HL-60 (cell line): ENCODE measurements around the gene XRCC5.
A peak's percentile ranks its signal among the peaks of the same experiment; 100 is the strongest.

Source experiments
- DNase-seq, 2 experiments: peaks; one replicate each; pipeline ENCODE4 v3.0.0-alpha.2; 2010 to 2020; ENCODE audit warnings: low read depth in 1 of 2, low spot score in 1 of 2
- H3K27ac ChIP-seq: fragments of 250-450 bp; sonication (Bioruptor Pico); replicated peaks from 2 replicates; pipeline ENCODE4 v1.5.1; 2020; ENCODE audit warnings: mild to moderate bottlenecking, moderate library complexity
- H3K27me3 ChIP-seq: fragments of 250-450 bp; sonication (Bioruptor Pico); 2 replicates; pipeline ENCODE4 v1.5.1; 2021; ENCODE audit warnings: mild to moderate bottlenecking, moderate library complexity; ENCODE audit not compliant: insufficient read depth, poor library complexity, severe bottlenecking
- H3K4me3 ChIP-seq: replicated peaks from 2 replicates; pipeline ENCODE4 v1.5.1; 2011; ENCODE audit warnings: mild to moderate bottlenecking, control low read depth, low read length; ENCODE audit not compliant: insufficient read depth
- GABPA ChIP-seq: IDR thresholded peaks from 2 replicates; pipeline ENCODE4 v1.6.1; 2012; ENCODE audit warnings: low read depth
- POLR2AphosphoS5 ChIP-seq: IDR thresholded peaks from 2 replicates; pipeline ENCODE4 v1.6.1; 2012; ENCODE audit warnings: low read depth
- SPI1 ChIP-seq: IDR thresholded peaks from 2 replicates; pipeline ENCODE4 v1.6.1; 2012; ENCODE audit warnings: low read depth, mild to moderate bottlenecking, borderline replicate concordance
- TF ChIP-seq, protein P1 (sequence below): IDR thresholded peaks from one replicate; pipeline ENCODE4 v1.5.1; 2011; ENCODE audit warnings: low read length, control low read depth, inconsistent platforms; ENCODE audit not compliant: insufficient read depth
- TF ChIP-seq, protein P2 (sequence below): IDR thresholded peaks from 2 replicates; pipeline ENCODE4 v1.6.1; 2012; ENCODE audit warnings: low read depth; ENCODE audit not compliant: insufficient replicate concordance

XRCC5 gene

DNA sequence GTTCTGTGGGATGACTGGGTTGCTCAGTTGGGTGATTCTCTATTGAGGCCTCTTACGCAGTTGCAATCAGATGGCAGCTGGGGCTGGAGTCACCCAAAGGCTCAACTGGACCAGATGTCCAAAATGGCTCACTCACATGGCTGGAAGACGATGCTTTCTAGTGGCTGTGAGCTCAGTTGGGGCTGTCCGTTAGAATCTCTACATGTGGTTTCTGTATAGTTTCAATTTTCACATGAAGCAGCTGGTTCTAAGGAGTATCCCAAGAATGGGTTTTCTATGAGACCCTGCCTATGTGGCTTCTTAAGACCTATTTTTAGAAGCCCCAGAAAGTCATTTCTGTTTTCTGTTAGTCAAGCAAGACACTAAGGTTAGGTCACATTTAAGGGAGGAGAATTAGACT is 4.4 kb downstream of the XRCC5 start:
- H3K27me3 ChIP-seq: no peaks in the 10 kb centered on the region
- H3K27ac ChIP-seq: no peak overlapping the region
- no peak for DNase-seq
- TF ChIP-seq, protein P1, sequence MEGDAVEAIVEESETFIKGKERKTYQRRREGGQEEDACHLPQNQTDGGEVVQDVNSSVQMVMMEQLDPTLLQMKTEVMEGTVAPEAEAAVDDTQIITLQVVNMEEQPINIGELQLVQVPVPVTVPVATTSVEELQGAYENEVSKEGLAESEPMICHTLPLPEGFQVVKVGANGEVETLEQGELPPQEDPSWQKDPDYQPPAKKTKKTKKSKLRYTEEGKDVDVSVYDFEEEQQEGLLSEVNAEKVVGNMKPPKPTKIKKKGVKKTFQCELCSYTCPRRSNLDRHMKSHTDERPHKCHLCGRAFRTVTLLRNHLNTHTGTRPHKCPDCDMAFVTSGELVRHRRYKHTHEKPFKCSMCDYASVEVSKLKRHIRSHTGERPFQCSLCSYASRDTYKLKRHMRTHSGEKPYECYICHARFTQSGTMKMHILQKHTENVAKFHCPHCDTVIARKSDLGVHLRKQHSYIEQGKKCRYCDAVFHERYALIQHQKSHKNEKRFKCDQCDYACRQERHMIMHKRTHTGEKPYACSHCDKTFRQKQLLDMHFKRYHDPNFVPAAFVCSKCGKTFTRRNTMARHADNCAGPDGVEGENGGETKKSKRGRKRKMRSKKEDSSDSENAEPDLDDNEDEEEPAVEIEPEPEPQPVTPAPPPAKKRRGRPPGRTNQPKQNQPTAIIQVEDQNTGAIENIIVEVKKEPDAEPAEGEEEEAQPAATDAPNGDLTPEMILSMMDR: no peak
- TF ChIP-seq POLR2AphosphoS5 (no peak), GABPA (no peak), SPI1 (no peak)
- TF ChIP-seq, protein P2, sequence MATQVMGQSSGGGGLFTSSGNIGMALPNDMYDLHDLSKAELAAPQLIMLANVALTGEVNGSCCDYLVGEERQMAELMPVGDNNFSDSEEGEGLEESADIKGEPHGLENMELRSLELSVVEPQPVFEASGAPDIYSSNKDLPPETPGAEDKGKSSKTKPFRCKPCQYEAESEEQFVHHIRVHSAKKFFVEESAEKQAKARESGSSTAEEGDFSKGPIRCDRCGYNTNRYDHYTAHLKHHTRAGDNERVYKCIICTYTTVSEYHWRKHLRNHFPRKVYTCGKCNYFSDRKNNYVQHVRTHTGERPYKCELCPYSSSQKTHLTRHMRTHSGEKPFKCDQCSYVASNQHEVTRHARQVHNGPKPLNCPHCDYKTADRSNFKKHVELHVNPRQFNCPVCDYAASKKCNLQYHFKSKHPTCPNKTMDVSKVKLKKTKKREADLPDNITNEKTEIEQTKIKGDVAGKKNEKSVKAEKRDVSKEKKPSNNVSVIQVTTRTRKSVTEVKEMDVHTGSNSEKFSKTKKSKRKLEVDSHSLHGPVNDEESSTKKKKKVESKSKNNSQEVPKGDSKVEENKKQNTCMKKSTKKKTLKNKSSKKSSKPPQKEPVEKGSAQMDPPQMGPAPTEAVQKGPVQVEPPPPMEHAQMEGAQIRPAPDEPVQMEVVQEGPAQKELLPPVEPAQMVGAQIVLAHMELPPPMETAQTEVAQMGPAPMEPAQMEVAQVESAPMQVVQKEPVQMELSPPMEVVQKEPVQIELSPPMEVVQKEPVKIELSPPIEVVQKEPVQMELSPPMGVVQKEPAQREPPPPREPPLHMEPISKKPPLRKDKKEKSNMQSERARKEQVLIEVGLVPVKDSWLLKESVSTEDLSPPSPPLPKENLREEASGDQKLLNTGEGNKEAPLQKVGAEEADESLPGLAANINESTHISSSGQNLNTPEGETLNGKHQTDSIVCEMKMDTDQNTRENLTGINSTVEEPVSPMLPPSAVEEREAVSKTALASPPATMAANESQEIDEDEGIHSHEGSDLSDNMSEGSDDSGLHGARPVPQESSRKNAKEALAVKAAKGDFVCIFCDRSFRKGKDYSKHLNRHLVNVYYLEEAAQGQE: no peak
- H3K4me3 ChIP-seq: no peak overlapping the region

DNA sequence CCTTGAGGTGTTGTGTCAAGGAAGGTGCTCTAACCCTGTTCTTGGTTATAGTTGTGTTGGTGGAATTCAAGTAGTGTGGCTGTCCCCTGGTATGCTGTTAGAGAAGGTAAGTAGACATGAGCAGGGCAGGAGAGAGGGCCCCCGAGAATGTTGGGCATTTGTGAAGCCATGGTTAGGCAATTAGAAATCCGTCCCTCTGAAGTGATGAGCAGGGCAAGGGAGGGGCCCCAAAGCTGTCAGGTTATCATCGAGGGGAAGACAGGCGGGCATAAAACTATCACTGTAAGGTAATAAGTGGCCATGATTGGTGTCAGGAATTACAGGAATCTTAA is 5.2 kb downstream of the XRCC5 start:
- Histone ChIP-seq H3K27me3 (no peaks in the 10 kb centered on the region), H3K4me3 (no peak overlapping the region), H3K27ac (no peak overlapping the region)
- TF ChIP-seq, protein P1: no peak
- no peak for TF ChIP-seq POLR2AphosphoS5
- TF ChIP-seq SPI1: no peak
- TF ChIP-seq, protein P2: no peak
- no peak for TF ChIP-seq GABPA
- no peak for DNase-seq

DNA sequence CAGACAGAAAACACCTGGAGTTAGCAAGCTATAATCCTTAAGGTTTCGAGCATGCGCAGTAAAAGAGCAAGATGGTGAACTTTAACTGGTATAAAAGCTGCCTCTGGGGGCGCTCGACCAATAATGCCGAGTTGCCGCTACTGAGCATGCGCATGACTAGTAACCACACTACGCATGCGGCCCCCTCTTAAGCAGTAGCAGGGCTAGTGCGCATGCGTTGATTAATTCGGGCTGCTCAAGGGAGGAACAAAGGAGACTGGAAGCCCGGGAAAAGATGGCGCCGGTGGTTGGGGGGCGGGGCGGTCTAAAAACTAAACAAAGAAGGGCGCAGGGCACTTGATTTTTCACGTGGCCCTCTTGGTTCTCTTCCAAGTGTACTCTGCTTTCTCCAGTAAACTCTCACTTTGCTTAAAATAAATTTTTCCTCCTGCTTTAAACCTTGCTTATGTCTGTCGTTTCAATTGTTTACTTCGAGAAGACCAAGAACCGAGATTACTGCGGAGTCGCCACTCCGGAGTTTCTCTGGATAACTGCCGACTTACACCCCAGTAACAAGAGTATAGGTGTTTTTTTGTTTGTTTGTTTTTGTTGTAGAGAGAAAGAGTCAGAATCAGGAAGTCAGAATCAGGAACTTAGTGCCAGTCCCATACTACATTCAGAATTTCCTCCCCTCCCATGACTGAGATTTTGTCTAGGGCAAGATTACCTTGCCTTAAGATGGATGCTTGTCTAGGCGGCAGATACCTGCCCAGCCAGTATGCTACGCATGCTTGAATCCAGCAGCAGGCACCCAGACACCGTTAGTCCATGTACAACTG is 5.8 kb downstream of the XRCC5 start:
- peak overlapping the region; percentile 83 for H3K27ac ChIP-seq
- TF ChIP-seq POLR2AphosphoS5 (peak; percentile 62; the same call in 1 of the 2 replicates), GABPA (no peak), SPI1 (peak; percentile 69; the same call in 1 of the 2 replicates)
- TF ChIP-seq, protein P2: no peak
- TF ChIP-seq, protein P1: peak; percentile 83

More for the DNA sequence above, 5.8 kb downstream of the XRCC5 start:
- H3K27me3 ChIP-seq: no peaks in the 10 kb centered on the region
- peak overlapping the region; percentile 48 for H3K4me3 ChIP-seq
- DNase-seq: peak; percentile 90 to 97
